ENCODE data around the gene GABRB2.

Gene GABRB2

GRCh38 chr5:161295721-161296250, 250.7 kb downstream of the GABRB2 start:
- in situ Hi-C loops (cut with HindIII; ENCODE audit: low pct_ligation_motif_present, low sequenced_read_pairs): no loop called here
- no peak for TF ChIP-seq CTCF (IDR thresholded peaks at IDR 0.05; ENCODE audit: low read depth, low read length, missing control alignments)
- no peak overlapping the region for H3K4me3 ChIP-seq (ENCODE audit: low read depth, low read length)

GRCh38 chr5:161288071-161288470, 258.5 kb downstream of the GABRB2 start:
- H3K27ac ChIP-seq: no peak overlapping the region
- TF ChIP-seq CTCF (IDR thresholded peaks at IDR 0.05; ENCODE audit: low read depth, low read length, missing control alignments): no peak
- in situ Hi-C loops (cut with HindIII; ENCODE audit: low pct_ligation_motif_present, low sequenced_read_pairs): no loop called here

More at GRCh38 chr5:161295721-161296250, 250.7 kb downstream of the GABRB2 start:
- Histone ChIP-seq H3K27ac (no peak overlapping the region), H3K36me3 (replicated peaks) (no peaks in the 10 kb centered on the region), H3K27me3 (replicated peaks) (no peaks in the 10 kb centered on the region)
- DNase-seq: no peak

DNA sequence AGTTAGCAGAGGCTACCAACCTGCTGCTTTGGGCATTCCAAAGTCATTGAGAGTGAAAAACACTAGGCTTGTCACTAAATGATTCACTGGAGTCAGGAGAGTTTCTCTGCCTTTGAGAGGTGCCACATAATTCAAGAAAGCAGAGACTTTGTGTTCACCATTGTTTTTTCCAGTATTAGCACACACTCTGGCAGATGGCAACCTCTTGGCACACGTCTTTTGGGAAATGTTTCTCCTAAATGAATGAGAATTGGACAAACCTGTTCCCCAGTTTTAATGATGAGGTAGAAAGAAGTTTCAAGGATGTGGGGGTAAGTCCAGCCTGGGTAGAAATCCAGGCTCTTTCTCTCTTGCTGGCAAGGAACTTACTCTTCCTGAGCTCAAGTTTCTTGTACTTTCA, 259.1 kb downstream of the GABRB2 start:
- Histone ChIP-seq H3K27ac (no peak overlapping the region), H3K27me3 (replicated peaks) (no peaks in the 10 kb centered on the region), H3K4me3 (ENCODE audit: low read depth, low read length) (no peak overlapping the region), H3K36me3 (replicated peaks) (no peaks in the 10 kb centered on the region)
- TF ChIP-seq CTCF (IDR thresholded peaks at IDR 0.05; ENCODE audit: low read depth, low read length, missing control alignments): no peak
- DNase-seq: no peak
- in situ Hi-C loops (cut with HindIII; ENCODE audit: low pct_ligation_motif_present, low sequenced_read_pairs): no loop called here

More at GRCh38 chr5:161288071-161288470, 258.5 kb downstream of the GABRB2 start:
- no peak for DNase-seq
- no peaks in the 10 kb centered on the region for H3K36me3 ChIP-seq (replicated peaks)
- no peaks in the 10 kb centered on the region for H3K27me3 ChIP-seq (replicated peaks)
- no peak overlapping the region for H3K4me3 ChIP-seq (ENCODE audit: low read depth, low read length)

DNA sequence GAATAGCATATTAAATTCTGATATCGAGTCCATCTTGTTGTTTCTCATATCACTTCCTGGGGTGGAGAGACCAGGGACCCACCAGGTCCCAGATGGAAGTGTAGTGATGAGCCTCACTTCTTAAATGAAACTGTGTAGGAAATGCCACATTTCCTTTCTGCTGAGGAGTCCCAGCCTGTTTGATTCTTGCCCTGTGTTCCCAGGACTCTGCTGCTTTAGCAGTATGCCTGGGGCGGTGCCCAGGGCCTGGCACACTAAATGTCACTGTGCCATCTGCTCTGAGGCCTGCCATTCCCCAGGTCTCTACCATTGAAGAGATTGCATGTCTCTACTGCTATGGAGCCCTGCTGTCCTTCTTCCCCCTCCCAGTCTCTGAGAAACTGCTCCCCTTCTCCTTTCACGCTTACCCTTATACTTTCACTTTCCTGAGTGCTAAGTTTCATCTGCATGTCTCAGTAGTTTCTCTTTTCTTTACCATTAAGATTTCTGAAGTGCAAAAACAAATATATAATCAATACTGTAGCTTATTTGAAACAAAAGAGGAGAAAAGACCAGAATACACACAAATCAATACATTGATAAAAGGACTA, 260.4 kb downstream of the GABRB2 start:
- H3K4me3 ChIP-seq (ENCODE audit: low read depth, low read length): no peak overlapping the region
- no peak for TF ChIP-seq CTCF (IDR thresholded peaks at IDR 0.05; ENCODE audit: low read depth, low read length, missing control alignments)
- in situ Hi-C loops (cut with HindIII; ENCODE audit: low pct_ligation_motif_present, low sequenced_read_pairs): no loop called here
- H3K36me3 ChIP-seq (replicated peaks): no peaks in the 10 kb centered on the region
- H3K27ac ChIP-seq: no peak overlapping the region
- DNase-seq: no peak
- no peaks in the 10 kb centered on the region for H3K27me3 ChIP-seq (replicated peaks)

DNA sequence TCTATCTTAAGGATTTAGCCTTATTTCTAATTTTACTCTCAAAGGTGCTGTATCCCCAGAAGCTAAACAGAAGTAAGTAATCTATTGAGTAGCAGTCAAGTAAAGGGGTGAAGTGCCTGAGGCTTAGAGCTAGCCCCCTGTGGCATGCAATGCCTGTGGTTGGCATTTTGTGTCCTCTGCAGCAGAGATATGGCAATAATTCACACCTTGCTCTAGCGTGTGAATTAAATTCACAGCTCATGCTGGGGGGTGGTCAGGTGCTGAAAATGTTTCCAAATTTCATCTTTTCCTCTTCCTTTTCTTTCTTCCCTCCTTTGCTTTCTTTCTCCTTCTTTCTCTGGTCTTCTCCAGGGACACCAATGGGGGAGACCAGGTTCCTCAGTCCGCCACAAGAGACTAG, 262.1 kb downstream of the GABRB2 start:
- H3K4me3 ChIP-seq (ENCODE audit: low read depth, low read length): no peak overlapping the region
- no peak for TF ChIP-seq CTCF (IDR thresholded peaks at IDR 0.05; ENCODE audit: low read depth, low read length, missing control alignments)
- H3K27me3 ChIP-seq (replicated peaks): no peaks in the 10 kb centered on the region
- DNase-seq: no peak
- H3K27ac ChIP-seq: no peak overlapping the region
- H3K36me3 ChIP-seq (replicated peaks): no peaks in the 10 kb centered on the region
- in situ Hi-C loops (cut with HindIII; ENCODE audit: low pct_ligation_motif_present, low sequenced_read_pairs): no loop called here

DNA sequence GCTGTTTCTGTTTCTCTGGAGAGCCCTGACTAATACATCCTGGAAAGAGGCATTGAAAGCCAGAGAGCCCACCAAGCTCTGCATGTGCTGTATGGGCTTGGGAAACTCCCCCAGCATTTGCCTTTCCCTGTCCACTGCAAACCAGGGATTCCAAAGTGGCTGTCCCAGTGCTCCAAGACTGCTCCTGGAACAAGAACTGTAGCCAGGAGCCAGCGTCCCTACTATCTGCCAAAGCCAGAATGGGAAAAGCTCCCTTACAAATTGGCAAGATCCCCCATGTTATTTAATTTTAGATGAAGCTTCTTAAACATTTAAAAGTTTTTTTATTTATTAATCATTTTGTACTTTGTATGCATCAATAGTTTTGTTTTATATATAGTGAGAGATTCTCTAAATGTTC, 263.2 kb downstream of the GABRB2 start:
- in situ Hi-C loops (cut with HindIII; ENCODE audit: low pct_ligation_motif_present, low sequenced_read_pairs): no loop called here
- TF ChIP-seq CTCF (IDR thresholded peaks at IDR 0.05; ENCODE audit: low read depth, low read length, missing control alignments): no peak
- no peak overlapping the region for H3K4me3 ChIP-seq (ENCODE audit: low read depth, low read length)

More for the DNA sequence above, 263.2 kb downstream of the GABRB2 start:
- Histone ChIP-seq H3K36me3 (replicated peaks) (no peaks in the 10 kb centered on the region), H3K27ac (no peak overlapping the region), H3K27me3 (replicated peaks) (no peaks in the 10 kb centered on the region)
- DNase-seq: no peak
